K562 (cell line): Measurements from ENCODE around the gene TKT. TPM values are rescaled to one million over a fixed set of nuclear protein-coding genes. Genes with fewer than 3 reads are reported as not detected.
A peak's percentile ranks its signal among the peaks of the same experiment; 100 is the strongest.

ENCODE experiments used
- ATAC-seq: fragments of 200-7000 bp; cut with Tn5 transposase; 3 replicates; pipeline ENCODE4 v1.9.1; 2020; ENCODE audit warnings: moderate library complexity
- BruUV-seq: library from RNA; stranded (reverse); fragments of 400-500 nt; replicated peaks from 2 replicates; lab custom pipeline; 2021; lab: Mats Ljungman, UMichigan
- CTCF ChIA-PET: fragments of 300-600 bp; formaldehyde crosslinking; extraction: SDS; loops from one replicate; lab custom pipeline; 2021; ENCODE audit warnings: low intra/inter-chr PET ratio; lab: Yijun Ruan, JAX
- POLR2A ChIA-PET: fragments of 300-600, 350-650 bp; sonication (Branson Sonifier 250); formaldehyde crosslinking; extraction: SDS; loops from one replicate; lab custom pipeline; 2021; ENCODE audit warnings: antibody characterized with exemption, inconsistent platforms; lab: Yijun Ruan, JAX
- DNase-seq, 4 experiments: peaks; one replicate each; pipeline versions ENCODE4 v3.0.0 to v3.0.0-alpha.2; 2011 to 2018; ENCODE audit warnings: low spot score in 3 of 4, mixed read lengths in 3 of 4; ENCODE audit errors: extremely low read depth in 1 of 4
- FAIRE-seq: peaks from 2 replicates; lab custom pipeline; 2011; peaks lifted over from hg19 to GRCh38; lab: Jason Lieb, UNC
- H2AFZ ChIP-seq: 2 replicates; pipeline ENCODE4 v1.6.0; 2011; ENCODE audit warnings: low read depth, low read length, control low read depth, inconsistent platforms
- H3K27ac ChIP-seq: fragments of 200-600 bp; 3 replicates; pipeline ENCODE4 v1.8.0; 2011; ENCODE audit warnings: low read depth, mild to moderate bottlenecking, control low read depth, inconsistent platforms, low read length, moderate library complexity, mixed read lengths; ENCODE audit errors: extremely low read depth
- H3K27me3 ChIP-seq, 2 experiments: fragments of 300-600 bp in 1 of 2; 2 replicates in 1 of 2; 3 replicates in 1 of 2; pipeline versions ENCODE4 v1.6.0 to v1.8.0; 2011; ENCODE audit warnings: inconsistent platforms in 2 of 2, low read length in 2 of 2, mild to moderate bottlenecking in 1 of 2, mixed read lengths in 1 of 2, moderate library complexity in 1 of 2; ENCODE audit not compliant: control insufficient read depth in 2 of 2, insufficient read depth in 2 of 2
- H3K36me3 ChIP-seq: fragments of 300-600 bp; 3 replicates; pipeline ENCODE4 v1.8.0; 2011; ENCODE audit warnings: mild to moderate bottlenecking, low read length, inconsistent platforms; ENCODE audit not compliant: control insufficient read depth, insufficient read depth
- H3K4me1 ChIP-seq, 2 experiments: fragments of 200-600 bp in 1 of 2; replicated peaks in 1 of 2; 2 replicates in 1 of 2; 3 replicates in 1 of 2; pipeline versions ENCODE4 v1.5.1 to v1.8.0; 2011; ENCODE audit warnings: inconsistent platforms in 2 of 2, low read length in 2 of 2, mild to moderate bottlenecking in 1 of 2, mixed read lengths in 1 of 2, moderate library complexity in 1 of 2; ENCODE audit not compliant: control insufficient read depth in 2 of 2, insufficient read depth in 2 of 2
- H3K4me2 ChIP-seq: 2 replicates; pipeline ENCODE4 v1.6.1; 2011; ENCODE audit warnings: low read length, control low read depth, inconsistent platforms, mixed read lengths; ENCODE audit not compliant: insufficient read depth
- H3K4me3 ChIP-seq: fragments of 200-600 bp; sonication (generic), shearing (Covaris generic); 2 replicates; pipeline ENCODE4 v1.5.1; 2016; ENCODE audit warnings: control low read depth, inconsistent platforms
- H3K79me2 ChIP-seq: fragments of 200-600 bp; 3 replicates; pipeline ENCODE4 v1.8.0; 2011; ENCODE audit warnings: low read length, inconsistent platforms; ENCODE audit not compliant: control insufficient read depth, insufficient read depth
- H3K9ac ChIP-seq, 2 experiments: 2 replicates each; pipeline versions ENCODE4 v1.6.0 to v1.6.1; 2011; ENCODE audit warnings: low read depth in 2 of 2, low read length in 2 of 2, control low read depth in 1 of 2, inconsistent platforms in 1 of 2, mild to moderate bottlenecking in 1 of 2, mixed read lengths in 1 of 2; ENCODE audit not compliant: insufficient read depth in 1 of 2
- H3K9me1 ChIP-seq: one replicate; pipeline ENCODE4 v1.6.0; 2011; ENCODE audit warnings: inconsistent platforms, mild to moderate bottlenecking, low read length, moderate library complexity; ENCODE audit not compliant: control insufficient read depth, insufficient read depth
- H3K9me3 ChIP-seq: replicated peaks from 2 replicates; pipeline ENCODE4 v1.5.1; 2011; ENCODE audit warnings: low read depth, low read length, inconsistent platforms; ENCODE audit not compliant: control insufficient read depth, insufficient read depth
- H4K20me1 ChIP-seq: replicated peaks from 2 replicates; pipeline ENCODE4 v1.6.1; 2011; ENCODE audit warnings: low read length, inconsistent platforms, mixed read lengths; ENCODE audit not compliant: control insufficient read depth, insufficient read depth
- GTF2A2 ChIP-seq: IDR thresholded peaks from 2 replicates; pipeline ENCODE4 v1.6.1; 2016; ENCODE audit warnings: mild to moderate bottlenecking, missing genetic modification characterization, missing compliant biosample characterization
- NFRKB ChIP-seq: fragments of 450-650 bp; IDR thresholded peaks from 2 replicates; pipeline ENCODE4 v1.6.1; 2016; ENCODE audit warnings: low read depth
- POLR3A ChIP-seq: IDR thresholded peaks from 2 replicates; pipeline ENCODE4 v1.6.1; 2011; ENCODE audit warnings: borderline replicate concordance, mild to moderate bottlenecking, moderate library complexity; ENCODE audit not compliant: insufficient read length, insufficient read depth; ENCODE audit errors: extremely low read depth
- ZC3H8 ChIP-seq: fragments of 450-650 bp; IDR thresholded peaks from 2 replicates; pipeline ENCODE4 v1.6.1; 2017
- WGBS: fragments of 100-300 bp; shearing (Covaris generic); methylation state at CpG from one replicate; pipeline ENCODE4 v1.1.6; 2016; ENCODE audit warnings: low coverage, mixed read lengths; ENCODE audit not compliant: insufficient coverage; ENCODE audit errors: missing lambda C conversion rate; 5-methylcytosine and 5-hydroxymethylcytosine counted together
- in situ Hi-C: fragments of 300-500 bp; cut with MboI; formaldehyde crosslinking; loops from 4 replicates; pipeline ENCODE4 v1.15.0; 2018; ENCODE audit warnings: inconsistent platforms, mixed read lengths
- intact Hi-C: fragments of 100-400 bp; cut with micrococcal nuclease; formaldehyde crosslinking; loops from 2 replicates; pipeline ENCODE4 v1.14.2; 2022
- polyA plus RNA-seq, 8 experiments: library from polyadenylated mRNA; depleted of rRNA in 4 of 8; stranded (reverse) in 5 of 8; unstranded in 3 of 8; fragments of >200 nt; fragmentation: Nextera tagmentation in 2 of 8; fragmentation: Illumina TruSeq in 1 of 8; extraction: Ambion mirVana in 2 of 8; extraction: Trizol in 1 of 8; gene quantifications; 2 replicates each; pipeline versions ENCODE4 v1.2.1 to v1.2.3, GENCODE V29; 2011 to 2014; ENCODE audit warnings: inconsistent platforms in 1 of 8, missing spikeins in 1 of 8
- total RNA-seq, 7 experiments: library from RNA; depleted of rRNA in 6 of 7; stranded (reverse); fragments of >200 nt in 6 of 7; fragmentation: Illumina TruSeq in 2 of 7; extraction: Trizol in 2 of 7; gene quantifications; 2 replicates each; pipeline versions ENCODE4 v1.2.1 to v1.2.3, GENCODE V29; 2011 to 2021; ENCODE audit warnings: low replicate concordance in 1 of 7
- TF ChIP-seq, protein P1 (sequence below): sonication (generic); formaldehyde crosslinking; IDR thresholded peaks from 2 replicates; pipeline ENCODE4 v1.8.1; 2022; ENCODE audit warnings: missing genetic modification reagents

Gene TKT
- total and polyA plus RNA-seq, 9 of the 15 experiments (the other 6 are each of a cell fraction or from before 2014, with no cell fraction given), result 58.1 to 401 (median 187) TPM

DNA sequence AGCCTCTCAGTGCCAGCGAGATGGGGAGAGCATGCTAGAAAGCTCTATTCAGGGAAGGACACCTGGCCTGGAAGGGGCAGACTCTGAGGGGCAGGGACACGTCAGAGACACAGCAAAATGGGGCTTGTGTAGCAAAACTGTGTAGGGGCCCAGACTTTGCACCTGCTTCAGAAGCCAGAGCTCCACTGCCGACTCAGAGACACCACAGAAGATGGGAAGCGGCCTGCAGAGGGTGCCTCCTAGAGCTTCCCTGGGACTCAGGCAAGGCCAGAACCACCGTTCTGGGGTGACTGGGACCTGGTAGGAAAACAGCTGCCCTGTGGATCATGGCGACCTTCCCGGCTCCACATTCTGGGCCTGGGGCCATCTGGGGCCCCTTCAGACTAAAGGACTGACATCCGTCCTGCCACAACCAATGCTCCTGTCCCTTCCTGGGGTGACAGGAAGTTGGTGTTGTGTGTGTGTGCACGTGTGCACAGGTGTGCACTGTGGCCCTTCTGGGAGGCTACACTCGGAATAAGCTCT, 17.4 kb upstream of the TKT start:
- FAIRE-seq (no peak), DNase-seq (no peak), ATAC-seq (no peak)
- ChIA-PET CTCF (no interaction called here), POLR2A (no interaction called here)
- H3K36me3 ChIP-seq, result no peaks in the 10 kb centered on the region
- BruUV-seq, result no TSS peak
- H4K20me1 ChIP-seq, result no peaks in the 10 kb centered on the region
- no peak for TF ChIP-seq ZC3H8
- TF ChIP-seq, protein P1, sequence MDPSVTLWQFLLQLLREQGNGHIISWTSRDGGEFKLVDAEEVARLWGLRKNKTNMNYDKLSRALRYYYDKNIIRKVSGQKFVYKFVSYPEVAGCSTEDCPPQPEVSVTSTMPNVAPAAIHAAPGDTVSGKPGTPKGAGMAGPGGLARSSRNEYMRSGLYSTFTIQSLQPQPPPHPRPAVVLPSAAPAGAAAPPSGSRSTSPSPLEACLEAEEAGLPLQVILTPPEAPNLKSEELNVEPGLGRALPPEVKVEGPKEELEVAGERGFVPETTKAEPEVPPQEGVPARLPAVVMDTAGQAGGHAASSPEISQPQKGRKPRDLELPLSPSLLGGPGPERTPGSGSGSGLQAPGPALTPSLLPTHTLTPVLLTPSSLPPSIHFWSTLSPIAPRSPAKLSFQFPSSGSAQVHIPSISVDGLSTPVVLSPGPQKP (CRISPR knock-in tag), result no peak
- TF ChIP-seq POLR3A, result no peak
- no peak for TF ChIP-seq NFRKB
- TF ChIP-seq GTF2A2, result no peak
- no peak overlapping the region for H3K27ac ChIP-seq
- WGBS, result 59% methylated on average over 8 of the region's 10 CpGs
- no peak overlapping the region for H3K4me2 ChIP-seq
- H3K27me3 ChIP-seq, result no peaks in the 10 kb centered on the region
- H3K9me1 ChIP-seq, result no peaks in the 10 kb centered on the region
- peaks cover 12 to 17% of the 10 kb centered on the region in 2 experiments for H3K4me1 ChIP-seq
- no peaks in the 10 kb centered on the region for H3K79me2 ChIP-seq
- H3K9me3 ChIP-seq, result no peaks in the 10 kb centered on the region
- H3K9ac ChIP-seq, result no peak overlapping the region
- H2AFZ ChIP-seq, result 0 out of 2 replicates have a peak overlapping the region, but pooled peaks have one; percentile 14
- intact Hi-C loops (loop anchor here (10.0 kb wide), 1 partner anchor 48 kb away; no protein-coding TSS in a partner anchor), in situ Hi-C loops (no loop called here)
- no peak overlapping the region for H3K4me3 ChIP-seq
